ENCODE data around the gene MPC1.

- no peak for TF ChIP-seq POLR2AphosphoS5 (IDR thresholded peaks at IDR 0.05)
- TF ChIP-seq POLR2A (IDR thresholded peaks at IDR 0.05) = no peak
- TF ChIP-seq CTCF (IDR thresholded peaks at IDR 0.05 in 8 of 11, conservative IDR thresholded peaks at IDR 0.05 in 3 of 11) = no peak
These were observed 29.0 kb upstream of the MPC1 start for GRCh38 chr6:166411721-166412151.
